ENCODE data around the gene PANX2. TPM values are rescaled to one million over a fixed set of nuclear protein-coding genes. Genes with fewer than 3 reads are reported as not detected.
"Not testable (repeated sequence)": the region's sequence is repeated elsewhere in the genome, so short reads cannot be mapped to it uniquely, and the experiment has no call there.

The PANX2 gene, protein sequence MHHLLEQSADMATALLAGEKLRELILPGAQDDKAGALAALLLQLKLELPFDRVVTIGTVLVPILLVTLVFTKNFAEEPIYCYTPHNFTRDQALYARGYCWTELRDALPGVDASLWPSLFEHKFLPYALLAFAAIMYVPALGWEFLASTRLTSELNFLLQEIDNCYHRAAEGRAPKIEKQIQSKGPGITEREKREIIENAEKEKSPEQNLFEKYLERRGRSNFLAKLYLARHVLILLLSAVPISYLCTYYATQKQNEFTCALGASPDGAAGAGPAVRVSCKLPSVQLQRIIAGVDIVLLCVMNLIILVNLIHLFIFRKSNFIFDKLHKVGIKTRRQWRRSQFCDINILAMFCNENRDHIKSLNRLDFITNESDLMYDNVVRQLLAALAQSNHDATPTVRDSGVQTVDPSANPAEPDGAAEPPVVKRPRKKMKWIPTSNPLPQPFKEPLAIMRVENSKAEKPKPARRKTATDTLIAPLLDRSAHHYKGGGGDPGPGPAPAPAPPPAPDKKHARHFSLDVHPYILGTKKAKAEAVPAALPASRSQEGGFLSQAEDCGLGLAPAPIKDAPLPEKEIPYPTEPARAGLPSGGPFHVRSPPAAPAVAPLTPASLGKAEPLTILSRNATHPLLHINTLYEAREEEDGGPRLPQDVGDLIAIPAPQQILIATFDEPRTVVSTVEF
- 0.19 TPM for polyA plus RNA-seq (2012; ENCODE audit: missing spikeins)

DNA sequence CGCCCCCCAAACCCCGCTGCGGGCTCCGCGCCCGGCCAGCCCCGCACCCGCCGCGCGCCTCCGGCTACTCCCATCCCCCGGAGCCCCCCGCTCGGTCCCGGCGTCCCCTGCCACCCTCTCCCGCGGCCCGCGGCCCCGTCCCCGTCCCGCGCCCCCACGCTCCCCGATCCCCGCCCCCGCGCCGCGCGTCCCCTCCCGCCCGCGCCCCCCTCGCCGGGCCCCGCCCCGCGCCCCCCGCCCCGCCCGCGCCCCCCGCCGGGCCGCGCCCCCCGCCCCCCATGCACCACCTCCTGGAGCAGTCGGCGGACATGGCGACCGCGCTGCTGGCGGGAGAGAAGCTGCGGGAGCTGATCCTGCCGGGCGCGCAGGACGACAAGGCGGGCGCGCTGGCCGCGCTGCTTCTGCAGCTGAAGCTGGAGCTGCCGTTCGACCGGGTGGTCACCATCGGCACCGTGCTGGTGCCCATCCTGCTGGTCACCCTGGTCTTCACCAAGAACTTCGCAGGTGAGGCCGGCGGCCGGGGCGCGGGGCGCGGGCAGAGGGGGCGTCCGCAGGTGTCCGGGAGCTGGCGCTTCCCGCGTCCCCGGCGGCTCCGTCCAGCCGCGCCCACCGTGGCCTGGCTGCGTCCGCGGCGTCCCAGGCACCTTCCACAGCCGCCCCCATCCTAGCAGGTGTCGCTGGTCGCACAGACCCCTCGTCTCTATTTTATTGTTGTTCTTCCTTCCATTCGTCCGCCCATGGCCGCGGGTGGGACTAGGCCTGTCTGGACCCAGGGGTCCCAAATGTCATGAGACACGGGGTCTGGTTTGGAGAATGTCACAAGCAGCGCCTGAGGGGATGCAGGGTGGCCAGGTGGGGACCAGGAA lies at the start of gene PANX2:
Gene PANX2 (plus strand): TSS at position 279 of the 866 bp plus-strand sequence. CDS start 0 bp downstream, at position 279.
- no peak for DNase-seq (ENCODE audit: insufficient read length)
- no peak for FAIRE-seq
- TF ChIP-seq POLR2A (IDR thresholded peaks at IDR 0.05; ENCODE audit: low read depth, low read length): no peak
- no peak for TF ChIP-seq TAF1 (IDR thresholded peaks at IDR 0.05; ENCODE audit: borderline replicate concordance, low read depth, low read length)
- no peak for TF ChIP-seq POLR2AphosphoS5 (IDR thresholded peaks at IDR 0.05; ENCODE audit: low read depth, low read length)

- TF ChIP-seq POLR2AphosphoS5 (IDR thresholded peaks at IDR 0.05; ENCODE audit: low read depth, low read length): no peak
- TF ChIP-seq POLR2A (IDR thresholded peaks at IDR 0.05; ENCODE audit: low read depth, low read length): no peak
- no peak for TF ChIP-seq TAF1 (IDR thresholded peaks at IDR 0.05; ENCODE audit: borderline replicate concordance, low read depth, low read length)
- FAIRE-seq (no peak), DNase-seq (ENCODE audit: insufficient read length) (no peak)
These were observed 49.3 kb upstream of the PANX2 start for GRCh38 chr22:50121202-50121740.

GRCh38 chr22:50123119-50123518 lies 47.4 kb upstream of the PANX2 start:
- DNase-seq (ENCODE audit: insufficient read length): no peak
- no peak for FAIRE-seq
- TF ChIP-seq POLR2A (IDR thresholded peaks at IDR 0.05; ENCODE audit: low read depth, low read length) (no peak), TAF1 (IDR thresholded peaks at IDR 0.05; ENCODE audit: borderline replicate concordance, low read depth, low read length) (no peak), POLR2AphosphoS5 (IDR thresholded peaks at IDR 0.05; ENCODE audit: low read depth, low read length) (no peak)

DNA sequence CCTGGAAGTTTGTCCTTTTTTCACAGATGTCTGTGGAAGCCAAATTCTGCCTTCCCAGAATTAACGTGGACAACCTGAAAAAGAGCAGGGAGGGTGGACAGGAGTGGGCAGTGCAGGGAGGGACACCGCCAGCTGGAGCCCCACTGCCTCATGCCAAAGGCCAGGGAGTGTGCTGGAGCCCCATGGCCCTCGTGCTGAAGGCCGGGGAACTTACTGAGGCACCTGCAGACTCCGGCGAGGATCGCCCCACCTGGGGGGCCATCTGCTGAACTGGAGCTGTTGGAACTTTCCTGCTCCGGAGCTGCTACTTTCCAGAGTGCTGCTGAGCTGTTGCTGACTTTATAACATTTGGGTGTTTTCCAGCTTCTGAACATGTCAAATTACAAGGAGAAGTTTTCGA lies 45.5 kb upstream of the PANX2 start:
- FAIRE-seq (no peak), DNase-seq (ENCODE audit: insufficient read length) (no peak)

DNA sequence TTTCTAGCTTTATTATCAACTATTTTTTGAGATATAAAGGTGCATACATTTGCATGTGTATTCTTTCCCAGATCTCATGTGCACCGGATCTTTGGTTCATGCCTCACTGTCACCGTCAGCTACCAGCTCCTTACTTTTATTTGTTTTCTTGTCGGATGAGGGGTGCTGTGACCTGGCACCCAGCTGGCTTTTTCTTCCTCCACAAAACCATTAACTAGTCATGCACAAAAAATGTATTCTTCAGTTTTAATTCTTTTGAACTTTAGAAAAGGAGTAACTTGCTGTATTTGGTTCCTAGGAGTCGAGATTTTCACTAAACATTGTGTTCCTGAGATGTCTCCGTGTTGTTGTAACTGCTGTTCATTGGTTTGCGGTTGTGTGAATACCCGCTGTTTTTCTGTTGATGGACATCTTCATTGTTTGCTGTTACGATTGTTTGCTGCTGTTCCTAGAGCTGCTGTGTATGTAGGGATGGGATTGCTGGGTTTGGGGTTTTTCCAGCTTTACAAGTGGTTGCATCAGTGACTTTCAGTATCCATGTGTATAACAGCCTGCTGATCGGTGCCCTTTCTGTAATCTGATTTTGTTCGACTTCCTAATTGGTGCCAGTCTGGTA lies 41.3 kb upstream of the PANX2 start:
- DNase-seq (ENCODE audit: insufficient read length): no peak
- TF ChIP-seq POLR2AphosphoS5 (IDR thresholded peaks at IDR 0.05; ENCODE audit: low read depth, low read length) (no peak), POLR2A (IDR thresholded peaks at IDR 0.05; ENCODE audit: low read depth, low read length) (no peak), TAF1 (IDR thresholded peaks at IDR 0.05; ENCODE audit: borderline replicate concordance, low read depth, low read length) (no peak)
- FAIRE-seq: no peak

More for the DNA sequence above, 45.5 kb upstream of the PANX2 start:
- TF ChIP-seq TAF1 (IDR thresholded peaks at IDR 0.05; ENCODE audit: borderline replicate concordance, low read depth, low read length) (no peak), POLR2AphosphoS5 (IDR thresholded peaks at IDR 0.05; ENCODE audit: low read depth, low read length) (no peak), POLR2A (IDR thresholded peaks at IDR 0.05; ENCODE audit: low read depth, low read length) (no peak)

DNA sequence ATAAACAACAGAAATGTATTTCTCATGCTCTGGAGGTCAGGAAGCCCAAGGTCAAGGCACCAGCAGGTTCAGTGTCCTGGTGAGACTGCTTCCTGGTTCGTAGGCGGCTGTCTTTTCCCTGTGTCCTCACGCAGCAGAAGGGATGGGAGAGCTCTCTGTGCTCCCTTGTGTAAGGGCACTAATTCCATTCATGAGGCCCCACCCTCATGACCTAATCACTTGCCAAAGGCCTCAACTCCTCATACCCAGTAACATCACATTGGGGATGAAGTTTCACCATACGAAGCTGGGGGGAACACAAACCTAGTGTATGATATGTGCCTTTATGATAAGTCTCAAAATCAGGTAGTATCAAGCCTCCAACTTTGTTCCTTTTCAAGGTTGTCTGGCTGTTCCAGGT lies 38.6 kb upstream of the PANX2 start:
- no peak for TF ChIP-seq POLR2AphosphoS5 (IDR thresholded peaks at IDR 0.05; ENCODE audit: low read depth, low read length)
- no peak for TF ChIP-seq TAF1 (IDR thresholded peaks at IDR 0.05; ENCODE audit: borderline replicate concordance, low read depth, low read length)
- no peak for TF ChIP-seq POLR2A (IDR thresholded peaks at IDR 0.05; ENCODE audit: low read depth, low read length)
- FAIRE-seq (no peak), DNase-seq (ENCODE audit: insufficient read length) (no peak)

DNA sequence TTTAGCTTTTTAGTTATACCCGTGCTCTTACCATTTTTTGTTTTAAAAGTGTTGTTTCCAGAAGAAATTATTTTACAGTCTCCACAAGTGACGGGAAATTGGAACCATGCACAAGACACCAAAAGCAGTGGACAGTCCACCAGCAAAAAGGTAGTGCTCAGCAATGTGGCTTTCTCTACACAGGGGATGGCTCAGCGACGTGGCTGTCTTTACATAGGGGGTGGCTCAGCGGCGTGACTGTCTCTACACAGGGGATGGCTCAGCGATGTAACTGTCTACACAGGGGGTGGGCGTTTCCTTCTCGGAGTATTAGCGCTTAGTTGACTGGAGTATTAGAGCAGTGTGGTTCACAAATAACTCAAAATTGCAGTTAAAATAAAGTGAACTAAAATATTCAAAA lies 36.0 kb upstream of the PANX2 start:
- DNase-seq (ENCODE audit: insufficient read length) (no peak), FAIRE-seq (no peak)
- no peak for TF ChIP-seq TAF1 (IDR thresholded peaks at IDR 0.05; ENCODE audit: borderline replicate concordance, low read depth, low read length)
- TF ChIP-seq POLR2AphosphoS5 (IDR thresholded peaks at IDR 0.05; ENCODE audit: low read depth, low read length): no peak
- TF ChIP-seq POLR2A (IDR thresholded peaks at IDR 0.05; ENCODE audit: low read depth, low read length): no peak

GRCh38 chr22:50136581-50137015 lies 33.9 kb upstream of the PANX2 start:
- no peak for DNase-seq (ENCODE audit: insufficient read length)
- FAIRE-seq: no peak
- no peak for TF ChIP-seq TAF1 (IDR thresholded peaks at IDR 0.05; ENCODE audit: borderline replicate concordance, low read depth, low read length)
- TF ChIP-seq POLR2AphosphoS5 (IDR thresholded peaks at IDR 0.05; ENCODE audit: low read depth, low read length): no peak
- TF ChIP-seq POLR2A (IDR thresholded peaks at IDR 0.05; ENCODE audit: low read depth, low read length): no peak

DNA sequence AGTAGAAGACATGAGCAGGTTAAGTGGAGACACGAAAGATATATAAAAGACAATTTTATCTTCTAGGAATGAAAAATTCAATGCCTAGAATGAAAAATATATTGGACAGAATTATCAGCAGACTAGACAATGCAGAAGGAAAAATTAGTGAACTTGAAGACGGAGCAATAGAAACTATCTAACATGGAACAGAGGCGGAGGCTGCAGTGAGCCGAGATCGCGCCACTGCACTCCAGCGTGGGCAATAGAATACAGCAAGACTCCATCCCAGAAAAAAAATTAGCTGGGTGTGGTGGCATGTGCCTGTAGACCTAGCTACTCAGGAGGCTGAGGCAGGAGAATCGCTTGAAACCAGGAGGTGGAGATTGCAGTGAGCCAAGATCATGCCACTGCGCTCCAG lies 33.3 kb upstream of the PANX2 start:
- not testable (repeated sequence) for FAIRE-seq; DNase-seq (ENCODE audit: insufficient read length)

DNA sequence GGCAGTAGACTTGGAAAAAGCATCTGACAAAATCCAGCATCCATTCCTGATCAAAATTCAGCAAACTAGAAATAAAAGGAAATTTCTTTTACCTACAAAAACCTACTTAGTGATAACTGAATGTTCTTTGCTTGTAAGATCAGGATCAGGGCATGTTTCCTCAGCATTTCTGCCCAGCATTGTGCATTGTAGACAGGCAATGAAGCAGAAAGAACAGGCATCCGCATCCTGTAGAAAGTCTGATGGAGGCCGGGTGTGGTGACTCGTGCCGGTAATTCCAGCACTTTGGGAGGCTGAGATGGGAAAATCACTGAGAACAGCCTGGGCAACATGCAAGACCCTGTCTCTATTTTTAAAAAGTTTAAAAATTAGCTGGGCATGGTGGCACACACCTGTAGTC lies 32.5 kb upstream of the PANX2 start:
- TF ChIP-seq TAF1 (IDR thresholded peaks at IDR 0.05; ENCODE audit: borderline replicate concordance, low read depth, low read length) (no peak), POLR2A (IDR thresholded peaks at IDR 0.05; ENCODE audit: low read depth, low read length) (no peak), POLR2AphosphoS5 (IDR thresholded peaks at IDR 0.05; ENCODE audit: low read depth, low read length) (no peak)
- no peak for DNase-seq (ENCODE audit: insufficient read length)
- FAIRE-seq: no peak

GRCh38 chr22:50138988-50139387 lies 31.5 kb upstream of the PANX2 start:
- no peak for FAIRE-seq
- no peak for TF ChIP-seq TAF1 (IDR thresholded peaks at IDR 0.05; ENCODE audit: borderline replicate concordance, low read depth, low read length)
- no peak for TF ChIP-seq POLR2AphosphoS5 (IDR thresholded peaks at IDR 0.05; ENCODE audit: low read depth, low read length)
- TF ChIP-seq POLR2A (IDR thresholded peaks at IDR 0.05; ENCODE audit: low read depth, low read length): no peak
- no peak for DNase-seq (ENCODE audit: insufficient read length)
